CD4-positive, CD25-positive, alpha-beta regulatory T cell (primary cell): ENCODE results near the gene SYT17. TPM values are rescaled to one million over a fixed set of nuclear protein-coding genes. Genes with fewer than 3 reads are reported as not detected.

Source experiments
- ATAC-seq, 2 donors: fragments of 150-1000 bp; cut with Tn5 transposase; one replicate each; pipeline ENCODE4 v1.10.0; 2021; ENCODE audit warnings: low read depth in 2 of 2, moderate number of reproducible peaks in 2 of 2, moderate library complexity in 1 of 2
- DNase-seq, 3 donors: peaks; one replicate each; pipeline versions ENCODE4 v3.0.0 to v3.0.0-alpha.2; 2012 to 2022; ENCODE audit warnings: mixed read lengths in 1 of 3
- H3K27ac ChIP-seq: one replicate; pipeline ENCODE4 v1.7.0; 2013; ENCODE audit warnings: mild to moderate bottlenecking, low read length; ENCODE audit not compliant: insufficient read depth, poor library complexity, severe bottlenecking
- H3K27me3 ChIP-seq: one replicate; pipeline ENCODE4 v1.7.0; 2013; ENCODE audit warnings: low read length; ENCODE audit not compliant: control insufficient read depth, insufficient read depth
- H3K36me3 ChIP-seq: one replicate; pipeline ENCODE4 v1.7.0; 2013; ENCODE audit warnings: mild to moderate bottlenecking, low read length, moderate library complexity; ENCODE audit not compliant: control insufficient read depth, insufficient read depth
- H3K4me1 ChIP-seq: 2 replicates; pipeline ENCODE4 v1.7.0; 2013; ENCODE audit warnings: mild to moderate bottlenecking, low read length; ENCODE audit not compliant: insufficient read depth, control insufficient read depth, poor library complexity, severe bottlenecking
- H3K4me3 ChIP-seq: one replicate; pipeline ENCODE4 v1.7.0; 2013; ENCODE audit warnings: low read depth, mild to moderate bottlenecking, low read length, moderate library complexity
- H3K9me3 ChIP-seq, 2 experiments: 1 replicate in 1 of 2; 2 replicates in 1 of 2; pipeline ENCODE4 v1.7.0; 2013; ENCODE audit warnings: low read length in 2 of 2, mild to moderate bottlenecking in 1 of 2, moderate library complexity in 1 of 2; ENCODE audit not compliant: control insufficient read depth in 2 of 2
- H3K27ac Mint-ChIP-seq, 3 donors: one replicate each; pipeline ENCODE4 v1.8.0; 2020 to 2022; ENCODE audit warnings: mild to moderate bottlenecking in 3 of 3, mixed read lengths in 3 of 3, moderate library complexity in 2 of 3
- H3K27me3 Mint-ChIP-seq: one replicate; pipeline ENCODE4 v1.8.0; 2022; ENCODE audit warnings: mild to moderate bottlenecking, mixed read lengths
- H3K36me3 Mint-ChIP-seq: one replicate; pipeline ENCODE4 v1.8.0; 2020; ENCODE audit warnings: mixed read lengths
- H3K4me1 Mint-ChIP-seq, 4 donors: one replicate each; pipeline ENCODE4 v1.8.0; 2020 to 2022; ENCODE audit warnings: mixed read lengths in 4 of 4, mild to moderate bottlenecking in 1 of 4
- H3K4me3 Mint-ChIP-seq, 4 donors: one replicate each; pipeline ENCODE4 v1.8.0; 2020 to 2022; ENCODE audit warnings: mild to moderate bottlenecking in 4 of 4, mixed read lengths in 4 of 4, moderate library complexity in 3 of 4
- H3K9me3 Mint-ChIP-seq, 7 donors: one replicate each; pipeline ENCODE4 v1.8.0; 2020 to 2022; ENCODE audit warnings: mixed read lengths in 7 of 7, mild to moderate bottlenecking in 3 of 7, moderate library complexity in 2 of 7
- polyA plus RNA-seq, 4 donors: library from polyadenylated mRNA; unstranded; fragments of 300-500 nt; fragmentation: Illumina TruSeq; gene quantifications; one replicate each; pipeline ENCODE4 v1.2.3, GENCODE V29; 2021
- total RNA-seq: library from RNA; stranded (reverse); gene quantifications from one replicate; pipeline ENCODE4 v1.2.3, GENCODE V29; 2022

The SYT17 gene
- total and polyA plus RNA-seq, 5 donors from 2014 or later: 0.25 TPM; not detected in 4

DNA sequence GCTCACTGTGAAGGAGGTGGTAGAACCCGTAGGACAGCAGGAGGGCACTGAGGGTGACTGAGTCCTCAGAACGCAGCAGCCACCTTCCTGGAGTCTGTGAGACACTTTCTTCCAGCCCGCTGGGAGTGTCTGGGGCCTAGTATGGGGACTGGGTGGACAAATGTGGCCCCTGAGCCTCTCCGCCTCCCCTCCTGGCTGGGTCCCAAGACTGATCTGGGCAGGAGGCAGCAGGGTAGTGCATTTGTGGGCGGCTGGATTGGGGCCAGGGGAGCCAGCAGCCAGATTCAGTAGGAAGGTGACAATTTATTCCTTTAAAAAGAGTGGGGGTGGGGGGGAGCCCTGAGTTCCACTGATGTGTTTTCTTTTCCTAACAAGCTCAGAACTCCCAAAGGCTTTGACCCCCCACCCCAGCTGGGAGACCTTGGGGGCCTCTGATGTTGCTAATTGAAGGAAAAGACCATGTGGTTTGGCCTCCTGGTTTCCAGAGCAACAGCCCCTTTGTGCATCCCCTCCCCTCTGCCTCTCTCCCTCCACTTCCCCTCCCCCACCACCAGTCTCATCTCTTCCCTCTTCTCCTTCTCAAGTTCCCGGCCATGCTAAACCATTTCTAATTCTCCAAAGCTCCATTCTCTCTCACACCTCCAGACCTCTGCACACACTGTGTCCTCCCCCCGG, 121.9 kb downstream of the SYT17 start:
- Mint-ChIP-seq H3K36me3 (no peaks in the 10 kb centered on the region), H3K27me3 (peaks cover 9% of the 10 kb centered on the region), H3K4me3 (no peak overlapping the region), H3K27ac (peak overlapping the region in 1 of 3 donors; percentile 93), H3K9me3 (peaks cover 0 to 1% (median 0%) of the 10 kb centered on the region in 7 donors), H3K4me1 (peaks cover 3 to 7% (median 4%) of the 10 kb centered on the region in 4 donors)
- ATAC-seq (no peak), DNase-seq (no peak)
- Histone ChIP-seq H3K4me3 (no peak overlapping the region), H3K36me3 (no peaks in the 10 kb centered on the region), H3K9me3 (no peaks in the 10 kb centered on the region), H3K27ac (no peak overlapping the region), H3K27me3 (no peaks in the 10 kb centered on the region), H3K4me1 (no peaks in the 10 kb centered on the region)

DNA sequence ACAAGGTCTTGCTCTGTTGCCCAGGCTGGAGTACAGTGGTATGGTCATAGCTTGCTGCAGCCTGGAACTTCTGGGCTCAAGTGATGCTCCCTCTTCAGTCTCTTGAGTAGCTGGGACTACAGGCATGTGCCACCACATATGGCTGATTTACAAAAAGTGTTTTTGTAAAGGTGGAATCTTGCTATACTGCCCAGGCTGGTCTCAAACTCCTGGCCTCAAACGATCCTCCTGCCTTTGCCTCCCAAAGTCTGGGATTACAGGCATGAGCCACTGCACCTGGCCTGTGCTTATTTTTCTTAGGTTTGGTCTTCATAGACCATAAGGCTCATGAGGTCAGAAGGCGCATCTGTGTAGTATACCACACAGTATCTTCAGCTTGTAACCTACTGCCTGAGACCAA, 122.8 kb downstream of the SYT17 start:
- Histone ChIP-seq H3K4me1 (no peaks in the 10 kb centered on the region), H3K27ac (no peak overlapping the region), H3K36me3 (no peaks in the 10 kb centered on the region), H3K27me3 (no peaks in the 10 kb centered on the region), H3K9me3 (no peaks in the 10 kb centered on the region), H3K4me3 (no peak overlapping the region)
- ATAC-seq (no peak), DNase-seq (no peak)
- no peaks in the 10 kb centered on the region for H3K36me3 Mint-ChIP-seq
- peaks cover 0 to 1% (median 0%) of the 10 kb centered on the region in 7 donors for H3K9me3 Mint-ChIP-seq
- no peak overlapping the region for H3K4me3 Mint-ChIP-seq
- H3K4me1 Mint-ChIP-seq: peaks cover 3 to 7% (median 4%) of the 10 kb centered on the region in 4 donors
- no peak overlapping the region for H3K27ac Mint-ChIP-seq
- peaks cover 9% of the 10 kb centered on the region for H3K27me3 Mint-ChIP-seq

DNA sequence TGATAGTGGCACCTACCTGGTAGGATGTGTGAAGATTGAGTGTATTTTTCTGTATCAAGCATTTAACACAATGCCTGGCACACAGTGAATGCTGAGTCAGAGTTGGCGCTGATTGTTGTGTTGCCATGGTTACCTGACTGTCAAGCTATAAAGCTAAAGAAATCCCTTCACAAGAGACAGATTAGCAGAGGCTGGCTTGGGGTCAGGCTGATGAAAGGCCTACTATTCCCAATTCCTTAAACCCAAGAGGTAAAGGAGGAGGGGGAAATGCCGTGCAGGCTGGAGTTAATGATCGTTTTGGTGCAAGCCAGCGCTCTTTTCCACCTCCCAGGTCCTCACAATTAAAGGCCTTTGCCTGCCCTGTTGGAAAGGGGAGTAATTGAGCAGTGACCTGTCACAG, 123.4 kb downstream of the SYT17 start:
- Mint-ChIP-seq H3K27me3 (peaks cover 9% of the 10 kb centered on the region), H3K4me1 (peaks cover 3 to 7% (median 4%) of the 10 kb centered on the region in 4 donors), H3K36me3 (no peaks in the 10 kb centered on the region), H3K9me3 (peaks cover 0 to 1% (median 0%) of the 10 kb centered on the region in 7 donors), H3K4me3 (no peak overlapping the region), H3K27ac (no peak overlapping the region)
- ATAC-seq (no peak), DNase-seq (no peak)
- Histone ChIP-seq H3K4me3 (no peak overlapping the region), H3K36me3 (no peaks in the 10 kb centered on the region), H3K9me3 (no peaks in the 10 kb centered on the region), H3K27me3 (no peaks in the 10 kb centered on the region), H3K4me1 (no peaks in the 10 kb centered on the region), H3K27ac (no peak overlapping the region)

GRCh38 chr16:19292186-19292585, 124.1 kb downstream of the SYT17 start:
- Histone ChIP-seq H3K27ac (no peak overlapping the region), H3K9me3 (no peaks in the 10 kb centered on the region), H3K36me3 (no peaks in the 10 kb centered on the region), H3K27me3 (no peaks in the 10 kb centered on the region), H3K4me3 (no peak overlapping the region), H3K4me1 (no peaks in the 10 kb centered on the region)
- peaks cover 9% of the 10 kb centered on the region for H3K27me3 Mint-ChIP-seq
- H3K9me3 Mint-ChIP-seq: peaks cover 0 to 1% (median 0%) of the 10 kb centered on the region in 7 donors
- no peaks in the 10 kb centered on the region for H3K36me3 Mint-ChIP-seq
- H3K4me1 Mint-ChIP-seq: peaks cover 3 to 7% (median 4%) of the 10 kb centered on the region in 4 donors
- ATAC-seq (no peak), DNase-seq (no peak)
- no peak overlapping the region for H3K4me3 Mint-ChIP-seq
- no peak overlapping the region for H3K27ac Mint-ChIP-seq

DNA sequence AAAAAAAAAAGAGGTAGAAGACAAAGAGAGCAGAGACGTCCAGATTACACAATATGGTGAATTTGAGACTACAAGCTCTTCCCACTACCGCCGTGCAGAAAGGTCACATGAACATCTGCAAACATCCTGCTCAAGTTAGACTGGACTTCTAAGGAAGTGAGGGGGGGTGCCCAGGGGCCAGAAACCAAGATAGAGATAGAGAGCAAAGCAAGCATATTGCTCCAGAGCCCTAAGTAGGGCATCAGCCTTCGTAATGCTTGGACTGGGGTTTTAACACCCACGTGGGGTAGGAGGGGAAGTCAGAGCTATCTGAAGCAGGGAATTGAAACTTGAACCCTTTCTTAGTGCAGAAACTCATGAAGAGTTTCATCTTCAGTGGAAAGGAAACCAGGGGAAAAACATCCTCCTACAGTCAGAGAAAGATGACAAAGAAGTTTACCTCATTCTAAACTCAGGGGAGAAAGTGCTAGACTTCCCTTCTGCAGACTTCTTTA, 126.2 kb downstream of the SYT17 start:
- Mint-ChIP-seq H3K4me1 (peaks cover 3 to 7% (median 4%) of the 10 kb centered on the region in 4 donors), H3K27ac (no peak overlapping the region), H3K27me3 (peaks cover 11% of the 10 kb centered on the region), H3K36me3 (no peaks in the 10 kb centered on the region), H3K4me3 (peak overlapping the region in 1 of 4 donors; percentile 1), H3K9me3 (peaks cover 0 to 6% (median 0%) of the 10 kb centered on the region in 7 donors)
- Histone ChIP-seq H3K36me3 (no peaks in the 10 kb centered on the region), H3K27me3 (no peaks in the 10 kb centered on the region), H3K27ac (no peak overlapping the region), H3K4me3 (no peak overlapping the region), H3K9me3 (no peaks in the 10 kb centered on the region), H3K4me1 (no peaks in the 10 kb centered on the region)
- ATAC-seq (peak in 1 of 2 donors; percentile 37), DNase-seq (peak in 1 of 3 donors; percentile 10)

DNA sequence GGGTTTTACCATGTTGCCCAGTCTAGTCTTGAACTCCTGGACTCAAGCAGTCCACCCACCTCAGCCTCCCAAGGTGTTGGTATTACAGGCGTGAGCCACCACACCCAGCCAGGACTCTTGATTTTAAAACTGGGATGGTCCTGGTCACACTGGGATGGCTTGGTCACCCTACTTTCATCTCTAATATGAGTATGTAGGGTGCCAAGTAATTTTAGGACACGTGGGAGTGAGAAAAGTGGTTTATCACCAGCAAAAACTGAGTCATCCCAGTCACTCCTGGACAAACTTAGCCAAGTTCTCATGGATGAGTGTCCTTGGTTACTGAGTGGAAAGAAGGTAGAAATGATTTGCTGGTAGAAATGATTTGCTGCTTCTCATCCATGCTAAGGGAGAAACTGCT, 127.4 kb downstream of the SYT17 start:
- no peaks in the 10 kb centered on the region for H3K36me3 Mint-ChIP-seq
- no peaks in the 10 kb centered on the region for H3K4me1 ChIP-seq
- H3K4me3 ChIP-seq: no peak overlapping the region
- H3K36me3 ChIP-seq: no peaks in the 10 kb centered on the region
- no peak overlapping the region for H3K27ac Mint-ChIP-seq
- no peak for DNase-seq
- no peak overlapping the region for H3K27ac ChIP-seq
- H3K9me3 ChIP-seq: no peaks in the 10 kb centered on the region
- no peak overlapping the region for H3K4me3 Mint-ChIP-seq
- peaks cover 0 to 6% (median 0%) of the 10 kb centered on the region in 7 donors for H3K9me3 Mint-ChIP-seq
- peaks cover 11% of the 10 kb centered on the region for H3K27me3 Mint-ChIP-seq
- peaks cover 3 to 7% (median 4%) of the 10 kb centered on the region in 4 donors for H3K4me1 Mint-ChIP-seq
- no peaks in the 10 kb centered on the region for H3K27me3 ChIP-seq
- no peak for ATAC-seq

DNA sequence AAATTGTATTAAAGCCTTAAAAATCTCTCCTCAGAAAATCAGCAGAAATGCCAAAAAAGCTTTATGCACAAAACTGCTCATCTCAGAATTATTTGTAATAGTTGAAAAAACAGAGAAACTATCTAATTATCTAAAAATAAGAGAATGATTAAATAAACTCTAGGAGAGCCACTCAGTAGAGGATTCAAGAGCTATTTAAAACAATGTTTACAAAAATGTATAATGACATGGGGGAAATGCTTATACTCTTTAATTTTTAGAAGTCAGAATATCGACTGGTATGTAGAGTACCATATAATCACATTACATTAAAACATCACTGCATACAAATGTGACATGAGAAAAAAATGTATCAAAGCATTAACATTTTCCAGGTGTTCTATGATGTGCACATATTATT, 129.4 kb downstream of the SYT17 start:
- H3K27ac Mint-ChIP-seq: no peak overlapping the region
- H3K36me3 Mint-ChIP-seq: no peaks in the 10 kb centered on the region
- H3K27me3 Mint-ChIP-seq: peaks cover 9% of the 10 kb centered on the region
- H3K4me3 ChIP-seq: no peak overlapping the region
- no peaks in the 10 kb centered on the region for H3K4me1 ChIP-seq
- no peaks in the 10 kb centered on the region for H3K9me3 ChIP-seq
- no peak for DNase-seq
- H3K27me3 ChIP-seq: no peaks in the 10 kb centered on the region
- no peaks in the 10 kb centered on the region for H3K36me3 ChIP-seq
- H3K4me3 Mint-ChIP-seq: no peak overlapping the region
- peaks cover 0 to 6% (median 0%) of the 10 kb centered on the region in 7 donors for H3K9me3 Mint-ChIP-seq
- H3K4me1 Mint-ChIP-seq: peaks cover 3 to 7% (median 4%) of the 10 kb centered on the region in 4 donors
- no peak overlapping the region for H3K27ac ChIP-seq
- ATAC-seq: no peak

- no peaks in the 10 kb centered on the region for H3K36me3 Mint-ChIP-seq
- H3K4me1 ChIP-seq: no peaks in the 10 kb centered on the region
- no peaks in the 10 kb centered on the region for H3K27me3 ChIP-seq
- H3K27ac Mint-ChIP-seq: no peak overlapping the region
- H3K9me3 Mint-ChIP-seq: peaks cover 0 to 5% (median 0%) of the 10 kb centered on the region in 7 donors
- ATAC-seq: no peak
- no peak overlapping the region for H3K27ac ChIP-seq
- DNase-seq: no peak
- peaks cover 9% of the 10 kb centered on the region for H3K27me3 Mint-ChIP-seq
- no peak overlapping the region for H3K4me3 ChIP-seq
- peaks cover 0 to 2% (median 0%) of the 10 kb centered on the region in 4 donors for H3K4me1 Mint-ChIP-seq
- H3K4me3 Mint-ChIP-seq: no peak overlapping the region
- H3K36me3 ChIP-seq: no peaks in the 10 kb centered on the region
- H3K9me3 ChIP-seq: no peaks in the 10 kb centered on the region
Observed at GRCh38 chr16:19299565-19299964, 131.5 kb downstream of the SYT17 start.
